ENCODE data around the gene NGRN.
"Not testable (repeated sequence)": the region's sequence is repeated elsewhere in the genome, so short reads cannot be mapped to it uniquely, and the experiment has no call there.

NGRN gene

DNA sequence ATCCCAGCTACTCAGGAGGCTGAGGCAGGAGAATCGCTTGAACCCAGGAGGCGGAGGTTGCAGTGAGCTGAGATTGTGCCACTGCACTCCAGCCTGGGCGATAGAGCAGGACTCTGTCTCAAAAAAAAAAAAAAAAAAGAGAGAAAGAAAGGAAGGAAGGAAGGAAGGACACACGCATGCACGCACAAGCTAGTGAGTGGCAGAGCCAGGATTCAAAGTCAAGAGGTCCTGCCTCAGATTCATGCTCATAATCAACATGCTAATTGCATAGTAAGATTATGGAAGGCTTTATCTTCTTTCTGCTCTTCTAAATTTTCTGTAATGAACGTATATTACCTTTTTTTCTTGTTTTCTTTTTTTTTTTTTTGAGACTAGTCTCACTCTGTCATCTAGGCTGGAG is 4.7 kb upstream of the NGRN start:
- H3K14ac ChIP-seq (ENCODE audit: low read length in 2 of 2); H3K4me2 ChIP-seq (ENCODE audit: low read length, poor library complexity, severe bottlenecking); H4K8ac ChIP-seq (ENCODE audit: low read length); H3K23ac ChIP-seq (ENCODE audit: low read length in 2 of 2); DNase-seq; H3K18ac ChIP-seq (ENCODE audit: low read depth in 1 of 2, low read length in 2 of 2); H3K4me1 ChIP-seq (ENCODE audit: control insufficient read depth, insufficient read depth, low read depth, low read length); H3K9me3 ChIP-seq (ENCODE audit: control insufficient read depth, low read length); H3K4me3 ChIP-seq (ENCODE audit: insufficient read depth in 1 of 2, low read depth in 1 of 2, low read length in 2 of 2); H2BK15ac ChIP-seq (ENCODE audit: low read depth, poor library complexity, severe bottlenecking); H3K36me3 ChIP-seq (ENCODE audit: control insufficient read depth in 1 of 2, insufficient read depth in 2 of 2, low read depth in 1 of 2, low read length in 2 of 2); H3K9ac ChIP-seq (ENCODE audit: low read length); H3K27ac ChIP-seq (ENCODE audit: low read length, poor library complexity, severe bottlenecking); H2AFZ ChIP-seq (ENCODE audit: low read depth, low read length); H2BK5ac ChIP-seq (ENCODE audit: low read depth, low read length, poor library complexity, severe bottlenecking); H2BK120ac ChIP-seq (ENCODE audit: low read depth, low read length); H2AK5ac ChIP-seq (ENCODE audit: low read length, severe bottlenecking); H4K91ac ChIP-seq (ENCODE audit: low read length); H2BK12ac ChIP-seq (ENCODE audit: low read length in 2 of 2); H3K27me3 ChIP-seq (ENCODE audit: control insufficient read depth in 1 of 2, insufficient read depth in 1 of 2, low read length in 2 of 2); H3K79me1 ChIP-seq (replicated peaks; ENCODE audit: low read length, poor library complexity, severe bottlenecking); H3K4ac ChIP-seq (ENCODE audit: low read depth in 1 of 2, low read length in 2 of 2): not testable (repeated sequence)
- 95% methylated on average over 4 of the region's 6 CpGs for WGBS

DNA sequence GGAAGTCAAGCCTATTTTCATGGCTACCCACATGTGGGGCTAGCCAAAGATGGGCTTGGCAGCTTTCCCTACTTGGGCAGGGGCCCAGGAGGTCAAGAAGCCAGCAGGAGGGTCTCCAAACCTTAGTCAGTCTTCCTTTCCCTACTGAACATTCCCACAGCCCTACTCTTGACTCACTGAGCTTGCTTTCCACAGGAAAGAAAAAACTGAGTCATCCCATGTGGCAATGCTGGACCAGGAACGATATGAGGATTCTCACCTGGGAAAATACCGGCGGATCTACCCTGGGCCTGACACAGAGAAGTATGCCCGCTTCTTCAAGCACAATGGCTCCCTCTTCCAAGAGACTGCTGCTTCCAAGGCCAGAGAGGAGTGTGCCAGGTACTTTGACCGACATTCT is 3.7 kb upstream of the NGRN start:
- Histone ChIP-seq H2BK120ac (ENCODE audit: low read depth, low read length) (no peak overlapping the region), H3K4me1 (ENCODE audit: control insufficient read depth, insufficient read depth, low read depth, low read length) (no peaks in the 10 kb centered on the region), H3K4me2 (ENCODE audit: low read length, poor library complexity, severe bottlenecking) (no peak overlapping the region), H3K18ac (ENCODE audit: low read depth in 1 of 2, low read length in 2 of 2) (no peak overlapping the region), H3K27me3 (ENCODE audit: control insufficient read depth in 1 of 2, insufficient read depth in 1 of 2, low read length in 2 of 2) (no peaks in the 10 kb centered on the region), H2BK5ac (ENCODE audit: low read depth, low read length, poor library complexity, severe bottlenecking) (no peak overlapping the region), H2BK15ac (ENCODE audit: low read depth, poor library complexity, severe bottlenecking) (no peak overlapping the region), H4K8ac (ENCODE audit: low read length) (no peak overlapping the region), H3K14ac (ENCODE audit: low read length in 2 of 2) (no peak overlapping the region), H2AK5ac (ENCODE audit: low read length, severe bottlenecking) (no peak overlapping the region), H3K4me3 (ENCODE audit: insufficient read depth in 1 of 2, low read depth in 1 of 2, low read length in 2 of 2) (peak overlapping the region in 1 of 2 experiments; percentile 23), H3K9me3 (ENCODE audit: control insufficient read depth, low read length) (no peaks in the 10 kb centered on the region), H2BK12ac (ENCODE audit: low read length in 2 of 2) (no peak overlapping the region), H3K79me1 (replicated peaks; ENCODE audit: low read length, poor library complexity, severe bottlenecking) (peaks cover 7% of the 10 kb centered on the region), H3K23ac (ENCODE audit: low read length in 2 of 2) (no peak overlapping the region), H3K4ac (ENCODE audit: low read depth in 1 of 2, low read length in 2 of 2) (no peak overlapping the region), H3K9ac (ENCODE audit: low read length) (peak overlapping the region; percentile 32), H3K27ac (ENCODE audit: low read length, poor library complexity, severe bottlenecking) (no peak overlapping the region), H3K36me3 (ENCODE audit: control insufficient read depth in 1 of 2, insufficient read depth in 2 of 2, low read depth in 1 of 2, low read length in 2 of 2) (no peaks in the 10 kb centered on the region), H4K91ac (ENCODE audit: low read length) (no peak overlapping the region), H2AFZ (ENCODE audit: low read depth, low read length) (no peak overlapping the region)
- peak; percentile 42 for DNase-seq
- WGBS: 82% methylated on average over 5 of the region's 5 CpGs

GRCh38 chr15:90262426-90262825 is 3.0 kb upstream of the NGRN start:
- Histone ChIP-seq H2AFZ (ENCODE audit: low read depth, low read length) (no peak overlapping the region), H3K4ac (ENCODE audit: low read depth in 1 of 2, low read length in 2 of 2) (no peak overlapping the region), H3K27me3 (ENCODE audit: control insufficient read depth in 1 of 2, insufficient read depth in 1 of 2, low read length in 2 of 2) (no peaks in the 10 kb centered on the region), H3K4me2 (ENCODE audit: low read length, poor library complexity, severe bottlenecking) (no peak overlapping the region), H2BK120ac (ENCODE audit: low read depth, low read length) (no peak overlapping the region), H3K4me1 (ENCODE audit: control insufficient read depth, insufficient read depth, low read depth, low read length) (peaks cover 4% of the 10 kb centered on the region), H2BK12ac (ENCODE audit: low read length in 2 of 2) (no peak overlapping the region), H3K4me3 (ENCODE audit: insufficient read depth in 1 of 2, low read depth in 1 of 2, low read length in 2 of 2) (peak overlapping the region in 1 of 2 experiments; percentile 23), H3K18ac (ENCODE audit: low read depth in 1 of 2, low read length in 2 of 2) (no peak overlapping the region), H3K14ac (ENCODE audit: low read length in 2 of 2) (no peak overlapping the region), H2AK5ac (ENCODE audit: low read length, severe bottlenecking) (no peak overlapping the region), H3K27ac (ENCODE audit: low read length, poor library complexity, severe bottlenecking) (no peak overlapping the region), H2BK5ac (ENCODE audit: low read depth, low read length, poor library complexity, severe bottlenecking) (no peak overlapping the region), H4K91ac (ENCODE audit: low read length) (no peak overlapping the region), H3K9ac (ENCODE audit: low read length) (peak overlapping the region; percentile 32), H3K9me3 (ENCODE audit: control insufficient read depth, low read length) (no peaks in the 10 kb centered on the region), H2BK15ac (ENCODE audit: low read depth, poor library complexity, severe bottlenecking) (no peak overlapping the region), H3K79me1 (replicated peaks; ENCODE audit: low read length, poor library complexity, severe bottlenecking) (peaks cover 7% of the 10 kb centered on the region), H3K23ac (ENCODE audit: low read length in 2 of 2) (no peak overlapping the region), H3K36me3 (ENCODE audit: control insufficient read depth in 1 of 2, insufficient read depth in 2 of 2, low read depth in 1 of 2, low read length in 2 of 2) (peaks cover 0 to under 1% of the 10 kb centered on the region in 2 experiments), H4K8ac (ENCODE audit: low read length) (peak overlapping the region; percentile 7)
- 91% methylated on average over 5 of the region's 5 CpGs for WGBS
- DNase-seq: no peak

GRCh38 chr15:90264671-90265070 is 801 bp upstream of the NGRN start:
- Histone ChIP-seq H2BK5ac (ENCODE audit: low read depth, low read length, poor library complexity, severe bottlenecking) (no peak overlapping the region), H3K79me1 (replicated peaks; ENCODE audit: low read length, poor library complexity, severe bottlenecking) (peaks cover 7% of the 10 kb centered on the region), H4K8ac (ENCODE audit: low read length) (peak overlapping the region; percentile 78), H3K9ac (ENCODE audit: low read length) (peak overlapping the region; percentile 99), H3K4me2 (ENCODE audit: low read length, poor library complexity, severe bottlenecking) (peak overlapping the region; percentile 75), H2BK12ac (ENCODE audit: low read length in 2 of 2) (peak overlapping the region in 1 of 2 experiments; percentile 47), H3K27me3 (ENCODE audit: control insufficient read depth in 1 of 2, insufficient read depth in 1 of 2, low read length in 2 of 2) (no peaks in the 10 kb centered on the region), H3K36me3 (ENCODE audit: control insufficient read depth in 1 of 2, insufficient read depth in 2 of 2, low read depth in 1 of 2, low read length in 2 of 2) (peaks cover 4 to 15% of the 10 kb centered on the region in 2 experiments), H3K14ac (ENCODE audit: low read length in 2 of 2) (no peak overlapping the region), H3K27ac (ENCODE audit: low read length, poor library complexity, severe bottlenecking) (peak overlapping the region; percentile 98), H2BK15ac (ENCODE audit: low read depth, poor library complexity, severe bottlenecking) (no peak overlapping the region), H2BK120ac (ENCODE audit: low read depth, low read length) (peak overlapping the region; percentile 35), H3K23ac (ENCODE audit: low read length in 2 of 2) (peak overlapping the region in 1 of 2 experiments; percentile 27), H3K18ac (ENCODE audit: low read depth in 1 of 2, low read length in 2 of 2) (peak overlapping the region in 1 of 2 experiments; percentile 74), H3K4me3 (ENCODE audit: insufficient read depth in 1 of 2, low read depth in 1 of 2, low read length in 2 of 2) (peak overlapping the region in 1 of 2 experiments; percentile 99), H3K9me3 (ENCODE audit: control insufficient read depth, low read length) (no peaks in the 10 kb centered on the region), H2AK5ac (ENCODE audit: low read length, severe bottlenecking) (no peak overlapping the region), H3K4ac (ENCODE audit: low read depth in 1 of 2, low read length in 2 of 2) (peak overlapping the region in 1 of 2 experiments; percentile 69), H2AFZ (ENCODE audit: low read depth, low read length) (no peak overlapping the region), H4K91ac (ENCODE audit: low read length) (no peak overlapping the region), H3K4me1 (ENCODE audit: control insufficient read depth, insufficient read depth, low read depth, low read length) (peaks cover 7% of the 10 kb centered on the region)
- no peak for DNase-seq
- WGBS: 77% methylated on average over 4 of the region's 4 CpGs

Data from mesenchymal stem cell (in vitro differentiated cells and primary cell).